Upper lobe of left lung (tissue), 4 donors: ENCODE data around the gene DOCK11.

Experiments used
- POLR2A ChIP-seq, 4 donors: fragments of 450-650 bp; IDR thresholded peaks; one replicate each; pipeline ENCODE4 v1.5.1; 2016 to 2017; ENCODE audit warnings: antibody characterized with exemption in 4 of 4, mild to moderate bottlenecking in 2 of 4
- TF ChIP-seq, protein P1 (sequence below), 6 experiments: fragments of 450-650 bp in 4 of 6; fragments of 200-600 bp in 2 of 6; sonication (generic) in 2 of 6; IDR thresholded peaks; one replicate each; pipeline ENCODE4 v1.5.1; 2016 to 2019; ENCODE audit warnings: antibody characterized with exemption in 6 of 6

DNA sequence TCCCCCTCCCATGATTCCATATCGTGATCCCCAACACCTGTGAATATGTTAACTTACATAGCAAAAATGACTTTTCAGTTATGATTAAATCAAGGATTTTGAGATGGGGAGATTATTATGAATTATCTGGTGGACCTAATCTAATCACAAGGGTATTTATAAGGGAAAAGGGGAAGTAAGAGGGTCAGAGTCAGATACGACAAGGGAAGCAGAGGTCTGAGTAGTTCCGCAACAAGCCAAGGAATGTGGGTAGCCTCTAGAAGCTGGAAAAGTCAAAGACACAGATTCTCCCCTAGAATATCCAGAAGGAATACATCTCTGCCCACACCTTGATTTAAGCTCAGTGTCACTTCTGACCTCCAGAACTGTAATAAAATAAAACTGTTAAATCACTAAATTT, 230.8 kb downstream of the DOCK11 start:
- TF ChIP-seq POLR2A (IDR thresholded peaks at IDR 0.05) = no peak
- TF ChIP-seq, protein P1, sequence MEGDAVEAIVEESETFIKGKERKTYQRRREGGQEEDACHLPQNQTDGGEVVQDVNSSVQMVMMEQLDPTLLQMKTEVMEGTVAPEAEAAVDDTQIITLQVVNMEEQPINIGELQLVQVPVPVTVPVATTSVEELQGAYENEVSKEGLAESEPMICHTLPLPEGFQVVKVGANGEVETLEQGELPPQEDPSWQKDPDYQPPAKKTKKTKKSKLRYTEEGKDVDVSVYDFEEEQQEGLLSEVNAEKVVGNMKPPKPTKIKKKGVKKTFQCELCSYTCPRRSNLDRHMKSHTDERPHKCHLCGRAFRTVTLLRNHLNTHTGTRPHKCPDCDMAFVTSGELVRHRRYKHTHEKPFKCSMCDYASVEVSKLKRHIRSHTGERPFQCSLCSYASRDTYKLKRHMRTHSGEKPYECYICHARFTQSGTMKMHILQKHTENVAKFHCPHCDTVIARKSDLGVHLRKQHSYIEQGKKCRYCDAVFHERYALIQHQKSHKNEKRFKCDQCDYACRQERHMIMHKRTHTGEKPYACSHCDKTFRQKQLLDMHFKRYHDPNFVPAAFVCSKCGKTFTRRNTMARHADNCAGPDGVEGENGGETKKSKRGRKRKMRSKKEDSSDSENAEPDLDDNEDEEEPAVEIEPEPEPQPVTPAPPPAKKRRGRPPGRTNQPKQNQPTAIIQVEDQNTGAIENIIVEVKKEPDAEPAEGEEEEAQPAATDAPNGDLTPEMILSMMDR (IDR thresholded peaks at IDR 0.05) = no peak
